Measurements from ENCODE around the gene PLCH2. TPM values are rescaled to one million over a fixed set of nuclear protein-coding genes. Genes with fewer than 3 reads are reported as not detected.

Gene PLCH2
- 0.22 and 0.47 TPM in 2 replicates for polyA plus RNA-seq

GRCh38 chr1:2476061-2476999, at the start of gene PLCH2:
PLCH2 (plus strand) TSS chr1:2476289; CDS start chr1:2476589, 300 bp downstream.

GRCh38 chr1:2525920-2526823, 50.1 kb downstream of the PLCH2 start, which contains the start of gene PANK4:
PANK4 (minus strand) TSS chr1:2526596; CDS start chr1:2526587, 9 bp downstream.

GRCh38 chr1:2529784-2530512, 53.9 kb downstream of the PLCH2 start, which contains the start of gene HES5:
HES5 (minus strand) TSS chr1:2530263; CDS start chr1:2530164, 99 bp downstream.

Other genes starting within 250 kb of the PLCH2 start
- gene SKI, start 248.0 kb upstream of the PLCH2 start, polyA plus RNA-seq = 1.2 and 1.6 TPM in 2 replicates
- gene MORN1, start 84.7 kb upstream of the PLCH2 start, polyA plus RNA-seq = 2.2 TPM in 1 of 2 replicates, not detected in the other
- gene RER1, start 84.4 kb upstream of the PLCH2 start, polyA plus RNA-seq = 24.4 and 51.8 TPM in 2 replicates
- gene PEX10, start 63.7 kb upstream of the PLCH2 start, polyA plus RNA-seq = 1.6 TPM in 1 of 2 replicates, not detected in the other
- 1.9 and 4.3 TPM in 2 replicates for gene PANK4, start 50.3 kb downstream of the PLCH2 start, polyA plus RNA-seq
- gene HES5, start 54.0 kb downstream of the PLCH2 start, polyA plus RNA-seq = 0.62 TPM in 1 of 2 replicates, not detected in the other
- gene TNFRSF14, start 80.1 kb downstream of the PLCH2 start, polyA plus RNA-seq = not detected in 2 replicates
- 2.9 and 4.3 TPM in 2 replicates for gene PRXL2B, start 110.5 kb downstream of the PLCH2 start, polyA plus RNA-seq
- gene MMEL1, start 156.7 kb downstream of the PLCH2 start, polyA plus RNA-seq = not detected in 2 replicates